ENCODE measurements around the gene HASPIN.
A peak's percentile ranks its signal among the peaks of the same experiment; 100 is the strongest.

DNA sequence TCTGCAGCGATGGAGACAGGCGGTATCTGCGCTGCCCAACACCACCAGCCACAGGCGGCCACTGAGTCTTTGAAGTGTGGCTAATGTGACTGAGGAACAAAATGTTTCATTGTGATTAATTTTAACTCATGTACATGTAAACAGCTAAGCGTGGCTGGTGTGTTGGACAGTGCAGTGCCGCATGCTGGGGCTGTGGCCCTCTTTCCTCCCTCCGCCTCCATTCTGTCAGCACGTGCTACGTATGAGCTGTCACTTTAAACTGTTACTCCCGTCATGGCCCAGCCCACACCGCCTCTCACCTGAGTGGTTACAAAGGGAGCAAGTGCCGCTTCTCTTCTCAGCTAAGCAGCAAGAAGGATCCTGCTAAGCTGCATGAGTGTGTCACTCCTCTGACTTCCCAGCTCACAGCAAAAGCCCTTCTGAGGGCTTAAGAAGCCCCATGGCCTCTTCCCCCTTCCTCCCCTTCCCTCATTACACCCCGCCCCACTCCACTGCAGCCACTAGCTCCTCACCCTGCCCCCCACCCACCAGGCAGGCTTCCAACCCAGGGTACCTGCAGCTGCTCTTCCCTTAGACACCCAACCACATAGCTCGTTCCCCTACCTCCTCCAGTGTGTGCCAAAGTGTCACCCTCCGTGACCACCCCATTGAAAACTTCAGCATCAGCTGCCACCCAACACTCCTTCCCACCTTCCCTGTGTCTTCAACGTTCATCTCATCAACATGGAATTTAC is 15.0 kb downstream of the HASPIN start:
- TF ChIP-seq POLR2AphosphoS5 (IDR thresholded peaks at IDR 0.05), result peak; percentile 54
- TF ChIP-seq, protein P1, sequence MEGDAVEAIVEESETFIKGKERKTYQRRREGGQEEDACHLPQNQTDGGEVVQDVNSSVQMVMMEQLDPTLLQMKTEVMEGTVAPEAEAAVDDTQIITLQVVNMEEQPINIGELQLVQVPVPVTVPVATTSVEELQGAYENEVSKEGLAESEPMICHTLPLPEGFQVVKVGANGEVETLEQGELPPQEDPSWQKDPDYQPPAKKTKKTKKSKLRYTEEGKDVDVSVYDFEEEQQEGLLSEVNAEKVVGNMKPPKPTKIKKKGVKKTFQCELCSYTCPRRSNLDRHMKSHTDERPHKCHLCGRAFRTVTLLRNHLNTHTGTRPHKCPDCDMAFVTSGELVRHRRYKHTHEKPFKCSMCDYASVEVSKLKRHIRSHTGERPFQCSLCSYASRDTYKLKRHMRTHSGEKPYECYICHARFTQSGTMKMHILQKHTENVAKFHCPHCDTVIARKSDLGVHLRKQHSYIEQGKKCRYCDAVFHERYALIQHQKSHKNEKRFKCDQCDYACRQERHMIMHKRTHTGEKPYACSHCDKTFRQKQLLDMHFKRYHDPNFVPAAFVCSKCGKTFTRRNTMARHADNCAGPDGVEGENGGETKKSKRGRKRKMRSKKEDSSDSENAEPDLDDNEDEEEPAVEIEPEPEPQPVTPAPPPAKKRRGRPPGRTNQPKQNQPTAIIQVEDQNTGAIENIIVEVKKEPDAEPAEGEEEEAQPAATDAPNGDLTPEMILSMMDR (IDR thresholded peaks at IDR 0.05), result no peak

All from prostate gland (tissue), 2 donors.